GM19467 (cell line): ENCODE data around the gene LEO1.
A peak's percentile ranks its signal among the peaks of the same experiment; 100 is the strongest.
"Not testable (repeated sequence)": the region's sequence is repeated elsewhere in the genome, so short reads cannot be mapped to it uniquely, and the experiment has no call there.

ENCODE experiments used
- ATAC-seq: cut with Tn5 transposase; IDR thresholded peaks from one replicate; pipeline ENCODE4 v1.9.1; 2021; ENCODE audit warnings: mild to moderate bottlenecking, moderate library complexity; ENCODE audit not compliant: unreplicated experiment

Gene LEO1

DNA sequence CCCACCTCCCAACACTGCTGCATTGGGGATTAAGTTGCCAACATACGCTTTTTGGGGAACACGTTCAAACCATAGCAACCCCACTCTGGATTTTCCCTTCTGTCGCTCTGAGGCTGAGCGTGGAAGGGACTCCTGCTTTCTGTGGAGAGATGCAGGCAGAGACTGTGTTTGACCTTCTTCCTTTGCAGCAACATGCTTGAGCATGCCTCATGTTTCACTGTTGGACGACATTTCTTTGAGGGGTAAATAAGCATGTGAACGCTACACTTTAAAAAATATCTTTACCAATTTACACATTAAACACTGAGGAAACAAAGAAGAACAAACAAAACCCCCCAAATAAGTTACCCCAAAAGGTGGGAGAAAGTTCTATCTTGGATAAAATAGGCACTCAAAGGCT is 33.2 kb upstream of the LEO1 start:
- ATAC-seq, result no peak

DNA sequence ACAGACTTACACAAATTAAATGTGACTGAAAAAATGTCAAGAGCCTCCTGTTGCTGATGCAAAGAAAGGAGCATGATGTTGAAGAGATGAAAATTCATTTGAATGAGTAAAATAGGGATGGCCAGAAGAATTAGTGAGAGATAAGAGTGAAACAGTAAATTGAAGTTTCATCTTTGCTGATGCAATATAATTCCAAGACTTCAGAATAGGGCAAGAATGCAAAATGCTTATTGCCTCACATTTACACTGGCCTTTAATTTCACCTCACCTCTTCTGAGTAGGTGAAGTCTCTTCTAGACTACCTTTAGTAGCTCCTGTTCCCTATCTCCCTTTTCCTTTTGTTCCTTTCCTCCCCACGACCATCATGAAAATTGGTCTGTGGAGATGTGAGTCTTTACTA is 32.1 kb upstream of the LEO1 start:
- ATAC-seq, result no peak

- ATAC-seq, result not testable (repeated sequence)
Measured at GRCh38 chr15:52003089-52003488, 31.5 kb upstream of the LEO1 start.

- ATAC-seq, result no peak
Measured at GRCh38 chr15:52002351-52002750, 30.8 kb upstream of the LEO1 start.

DNA sequence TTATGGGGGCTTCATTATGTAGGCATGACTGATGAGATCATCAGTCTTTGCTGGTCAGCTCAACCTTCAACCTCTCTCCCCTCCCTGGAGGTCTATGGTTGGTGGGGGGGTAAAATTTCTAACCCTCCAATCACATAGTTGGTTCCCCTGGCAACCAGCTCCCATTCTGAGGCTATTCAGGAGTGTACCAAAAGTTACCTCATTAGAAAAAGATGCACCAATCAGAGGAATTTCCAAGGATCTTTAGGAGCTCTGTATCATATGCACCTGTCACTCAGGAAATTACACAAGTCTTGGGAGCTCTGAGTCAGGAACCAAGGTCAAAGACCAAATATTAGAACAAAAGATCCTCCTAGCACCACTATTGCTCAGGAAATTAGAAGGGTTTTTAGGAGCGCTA is 21.4 kb upstream of the LEO1 start:
- no peak for ATAC-seq

- no peak for ATAC-seq
Measured at GRCh38 chr15:51991141-51991540, 19.6 kb upstream of the LEO1 start.

- no peak for ATAC-seq
Measured at GRCh38 chr15:51982770-51983103, 11.2 kb upstream of the LEO1 start.

- ATAC-seq, result peak; percentile 80
Measured at GRCh38 chr15:51982013-51982769, 10.6 kb upstream of the LEO1 start.

DNA sequence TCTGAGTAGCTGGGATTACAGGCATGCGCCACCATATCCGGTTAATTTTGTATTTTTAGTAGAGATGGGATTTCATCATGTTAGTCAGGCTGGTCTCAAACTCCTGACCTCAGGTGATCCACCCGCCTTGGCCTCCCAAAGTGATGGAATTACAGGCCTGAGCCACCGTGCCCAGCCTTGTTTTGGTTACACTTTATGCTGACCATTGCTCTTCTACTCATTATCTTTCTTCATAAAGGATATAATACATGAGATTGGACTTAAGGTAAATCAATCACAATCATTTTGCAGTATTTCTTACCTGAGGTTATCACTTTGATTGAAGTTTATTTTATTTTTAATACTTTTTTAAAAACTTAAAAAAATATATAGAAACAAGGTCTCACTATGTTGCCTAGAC is 2.2 kb upstream of the LEO1 start:
- ATAC-seq, result no peak

GRCh38 chr15:51973220-51973619 is 1.6 kb upstream of the LEO1 start:
- no peak for ATAC-seq

DNA sequence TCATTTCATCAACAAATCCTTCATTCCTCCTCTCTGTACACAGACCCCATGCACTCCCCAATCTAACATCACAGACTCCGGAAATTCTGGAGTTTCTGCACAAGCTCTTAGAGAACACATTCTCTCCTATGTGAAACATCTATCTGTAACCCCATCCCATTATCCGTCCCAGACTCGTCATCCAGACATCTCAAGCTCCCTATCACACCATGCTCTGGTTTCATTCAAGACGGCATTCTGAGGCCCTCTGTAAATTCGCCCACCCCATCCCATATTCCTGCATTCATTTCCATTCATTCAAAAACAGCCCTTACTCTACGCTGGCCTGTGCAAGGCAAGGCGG is 575 bp downstream of the LEO1 start:
- ATAC-seq, result peak; percentile 15

DNA sequence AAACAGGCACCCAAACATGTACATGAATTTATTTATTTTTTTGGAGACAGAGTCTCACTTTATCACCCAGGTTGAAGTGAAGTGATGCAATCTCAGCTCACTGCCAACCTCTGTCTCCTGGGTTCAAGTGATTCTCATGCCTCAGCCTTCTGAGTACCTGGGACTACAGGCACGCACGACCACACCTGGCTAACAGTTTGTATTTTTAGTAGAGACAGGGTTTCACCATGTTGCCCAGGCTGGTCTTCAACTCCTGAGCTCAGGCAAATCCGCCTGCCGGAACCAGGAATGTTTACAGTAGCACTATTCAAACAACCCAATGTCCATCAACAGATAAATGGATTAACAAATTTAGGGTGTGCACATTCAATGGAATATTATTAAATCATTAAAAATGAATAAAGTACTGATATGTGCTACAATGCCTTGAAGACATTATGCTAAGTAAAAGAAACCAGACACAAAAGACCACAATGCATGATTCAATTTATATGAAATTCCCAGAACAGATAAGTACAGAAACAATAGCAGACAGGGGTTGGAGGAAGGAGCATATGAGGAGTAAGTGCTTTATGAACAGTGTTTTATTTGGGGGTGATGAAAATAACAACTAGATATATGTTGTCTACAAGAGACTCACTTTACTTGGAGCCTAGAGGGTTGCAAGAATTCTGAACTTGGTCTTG is 1.3 kb downstream of the LEO1 start:
- no peak for ATAC-seq

GRCh38 chr15:51969728-51970127 is 1.9 kb downstream of the LEO1 start:
- ATAC-seq, result no peak

DNA sequence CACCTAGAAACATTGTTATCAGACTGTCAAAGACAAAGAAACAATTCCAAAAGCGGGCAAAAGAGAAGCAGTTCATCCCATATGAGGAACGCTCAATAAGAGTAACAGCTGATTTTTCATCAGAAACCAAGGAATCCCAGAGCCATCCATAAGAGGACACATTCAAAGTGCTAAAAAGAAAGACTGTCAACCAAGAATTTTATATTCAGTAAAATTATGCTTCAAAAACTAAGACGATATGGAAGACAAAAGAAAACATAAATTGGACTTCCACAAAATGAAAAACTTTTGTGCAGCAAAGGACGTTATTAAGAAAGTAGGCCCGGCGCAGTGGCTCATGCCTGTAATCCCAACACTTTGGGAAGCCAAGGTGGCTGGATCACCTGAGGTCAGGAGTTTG is 4.0 kb downstream of the LEO1 start:
- no peak for ATAC-seq

- no peak for ATAC-seq
Measured at GRCh38 chr15:51966192-51966591, 5.4 kb downstream of the LEO1 start.

DNA sequence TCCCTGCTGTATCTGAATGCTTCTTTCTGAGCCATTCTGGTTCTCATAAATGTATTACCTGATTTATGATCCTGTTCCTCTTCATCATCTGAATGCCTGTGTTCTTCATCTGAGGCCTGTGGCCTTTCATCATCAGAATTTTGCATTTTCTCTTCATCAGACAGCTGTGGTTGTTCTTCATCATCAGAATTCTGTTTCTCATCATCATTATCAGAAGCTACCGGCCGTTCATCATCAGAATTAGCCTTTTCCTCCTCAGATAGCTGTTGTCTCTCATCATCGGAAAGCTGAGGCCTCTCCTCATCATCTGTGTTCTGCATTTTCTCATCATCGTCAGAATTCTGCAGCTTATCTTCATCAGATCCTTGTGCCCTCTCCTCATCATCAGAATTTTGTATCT is 5.9 kb downstream of the LEO1 start:
- ATAC-seq, result no peak

- no peak for ATAC-seq
Measured at GRCh38 chr15:51955504-51955903, 16.1 kb downstream of the LEO1 start.

- ATAC-seq, result no peak
Measured at GRCh38 chr15:51952805-51953204, 18.8 kb downstream of the LEO1 start.

- no peak for ATAC-seq
Measured at GRCh38 chr15:51947124-51947523, 24.5 kb downstream of the LEO1 start.

- no peak for ATAC-seq
Measured at GRCh38 chr15:51939216-51939615, 32.4 kb downstream of the LEO1 start.

- no peak for ATAC-seq
Measured at GRCh38 chr15:51938286-51938685, 33.3 kb downstream of the LEO1 start.

GRCh38 chr15:51936105-51936478 is 35.5 kb downstream of the LEO1 start:
- ATAC-seq, result no peak
